Bronchial smooth muscle cell (primary cell): ENCODE results near the gene PRAMEF14. TPM values are rescaled to one million over a fixed set of nuclear protein-coding genes. Genes with fewer than 3 reads are reported as not detected.

Source experiments
- total RNA-seq: library from RNA; depleted of rRNA; stranded (reverse); fragments of >200 nt; gene quantifications from 2 replicates; pipeline ENCODE4 v1.2.1, GENCODE V29; 2014

Gene PRAMEF14, protein sequence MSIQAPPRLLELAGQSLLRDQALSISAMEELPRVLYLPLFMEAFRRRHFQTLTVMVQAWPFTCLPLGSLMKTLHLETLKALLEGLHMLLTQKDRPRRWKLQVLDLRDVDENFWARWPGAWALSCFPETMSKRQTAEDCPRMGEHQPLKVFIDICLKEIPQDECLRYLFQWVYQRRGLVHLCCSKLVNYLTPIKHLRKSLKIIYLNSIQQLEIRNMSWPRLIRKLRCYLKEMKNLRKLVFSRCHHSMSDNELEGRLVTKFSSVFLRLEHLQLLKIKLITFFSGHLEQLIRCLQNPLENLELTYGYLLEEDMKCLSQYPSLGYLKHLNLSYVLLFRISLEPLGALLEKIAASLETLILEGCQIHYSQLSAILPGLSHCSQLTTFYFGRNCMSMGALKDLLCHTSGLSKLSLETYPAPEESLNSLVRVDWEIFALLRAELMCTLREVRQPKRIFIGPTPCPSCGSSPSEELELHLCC
- not detected in 2 replicates for total RNA-seq

DNA sequence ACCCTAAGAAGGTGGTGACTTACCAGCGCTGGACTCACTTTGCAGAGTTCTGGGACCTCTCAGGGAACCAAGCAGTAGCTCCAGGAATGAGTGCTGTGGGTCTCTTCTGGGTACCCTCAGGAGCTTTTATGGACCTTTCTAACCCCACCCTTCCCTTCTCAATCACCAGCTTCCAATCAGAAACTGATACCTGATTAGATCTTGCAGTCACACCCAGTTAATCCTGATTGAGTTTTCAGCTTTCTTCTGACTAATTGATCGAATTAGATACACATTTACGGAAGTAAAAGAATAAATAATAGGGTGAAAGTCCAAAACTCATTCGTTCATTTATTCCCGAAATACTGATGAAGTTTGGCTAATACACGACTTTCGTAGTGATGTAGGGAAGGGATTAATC is at the start of gene PRAMEF14:
PRAMEF14 (minus strand) TSS at position 101 of the 400 bp plus-strand sequence. CDS start 1,820 bp downstream, outside the sequence.

DNA sequence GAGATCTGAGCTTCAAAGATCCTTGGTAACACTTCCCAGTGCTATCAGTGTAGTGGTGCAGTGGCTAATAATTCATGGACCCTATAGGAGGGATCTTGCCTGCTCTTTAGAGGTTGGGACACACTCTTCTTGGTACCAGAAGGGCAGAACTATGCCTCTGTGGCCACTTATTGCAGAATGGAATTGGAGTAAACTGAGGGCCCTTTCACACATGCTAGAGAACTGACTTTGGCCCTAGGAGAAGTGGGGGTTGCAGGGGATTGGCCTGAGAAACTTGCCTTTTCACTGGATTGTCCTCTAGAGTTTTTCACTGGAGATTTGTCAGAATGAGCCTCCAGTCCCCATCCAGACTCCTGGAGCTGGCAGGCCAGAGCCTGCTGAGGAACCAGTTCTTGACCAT is 42.4 kb upstream of the PRAMEF14 start, which contains the start of gene PRAMEF17:
PRAMEF17 (plus strand) TSS at position 301 of the 400 bp plus-strand sequence; CDS start at position 327, 26 bp downstream.

DNA sequence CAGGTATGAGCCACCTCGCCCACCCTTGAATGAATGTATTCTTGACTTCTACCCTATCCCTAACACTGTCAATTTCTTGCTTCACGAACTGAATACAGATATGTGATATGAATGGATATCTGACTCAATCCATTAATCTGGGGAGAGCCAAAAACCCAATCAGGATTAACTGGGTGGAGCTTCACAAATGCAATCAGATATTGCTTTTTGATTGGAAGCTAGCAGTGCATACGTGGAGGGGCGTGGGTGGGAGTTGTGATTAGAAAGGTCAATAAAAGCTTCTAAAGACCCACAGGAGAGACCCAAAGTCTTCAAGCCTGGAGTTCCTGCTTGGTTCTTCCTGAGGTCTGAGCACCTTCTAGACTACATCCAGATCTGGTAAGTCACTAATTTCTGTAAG is 31.7 kb downstream of the PRAMEF14 start, which contains the start of gene PRAMEF15:
PRAMEF15 (plus strand) TSS at position 301 of the 400 bp plus-strand sequence. CDS start 2,827 bp downstream, outside the sequence.

DNA sequence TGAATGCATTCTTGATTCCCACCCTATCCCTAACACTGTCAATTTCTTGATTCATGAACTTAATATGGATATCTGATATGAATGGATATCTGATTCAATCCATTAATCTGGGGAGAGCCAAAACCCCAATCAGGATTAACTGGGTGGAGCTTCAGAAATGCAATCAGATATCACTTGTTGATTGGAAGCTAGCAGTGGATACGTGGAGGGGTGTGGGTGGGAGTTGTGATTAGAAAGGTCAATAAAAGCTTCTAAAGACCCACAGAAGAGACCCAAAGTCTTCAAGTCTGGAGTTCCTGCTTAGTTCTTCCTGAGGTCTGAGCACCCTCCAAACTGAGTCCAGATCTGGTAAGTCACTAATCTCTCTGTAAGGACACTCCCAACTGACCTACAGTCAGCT is 43.7 kb downstream of the PRAMEF14 start, which contains the start of gene PRAMEF33:
PRAMEF33 (plus strand) TSS at position 301 of the 400 bp plus-strand sequence. CDS start 2,416 bp downstream, outside the sequence.

Other genes starting within 250 kb of the PRAMEF14 start
- not detected in 2 replicates for gene HNRNPCL2, start 230.3 kb downstream of the PRAMEF14 start, total RNA-seq
- gene PRAMEF26, start 191.1 kb downstream of the PRAMEF14 start, total RNA-seq: not detected in 2 replicates
- not detected in 2 replicates for gene HNRNPCL4, start 181.5 kb downstream of the PRAMEF14 start, total RNA-seq
- gene PRAMEF9, start 175.3 kb downstream of the PRAMEF14 start, total RNA-seq: not detected in 2 replicates
- not detected in 2 replicates for gene PRAMEF13, start 145.7 kb downstream of the PRAMEF14 start, total RNA-seq
- not detected in 2 replicates for gene PRAMEF18, start 121.0 kb downstream of the PRAMEF14 start, total RNA-seq
- not detected in 2 replicates for gene PRAMEF5, start 92.9 kb downstream of the PRAMEF14 start, total RNA-seq
- not detected in 2 replicates for gene PRAMEF8, start 62.0 kb downstream of the PRAMEF14 start, total RNA-seq
- gene PRAMEF33, start 43.6 kb downstream of the PRAMEF14 start, total RNA-seq: not detected in 2 replicates
- not detected in 2 replicates for gene PRAMEF15, start 31.6 kb downstream of the PRAMEF14 start, total RNA-seq
- gene PRAMEF19, start 24.8 kb upstream of the PRAMEF14 start, total RNA-seq: not detected in 2 replicates
- not detected in 2 replicates for gene PRAMEF17, start 42.5 kb upstream of the PRAMEF14 start, total RNA-seq
- gene PRAMEF20, start 63.3 kb upstream of the PRAMEF14 start, total RNA-seq: not detected in 2 replicates
- not detected in 2 replicates for gene LRRC38, start 166.9 kb upstream of the PRAMEF14 start, total RNA-seq
- gene PDPN, start 236.7 kb upstream of the PRAMEF14 start, total RNA-seq: 0.86 and 1.1 TPM in 2 replicates